Measurements from ENCODE around the gene ARSD.

The ARSD gene

GRCh38 chrX:2874222-2875135, 54.7 kb downstream of the ARSD start:
- H3K27me3 ChIP-seq (ENCODE audit: control insufficient read depth, insufficient read depth, low read length), result no peaks in the 10 kb centered on the region
- H3K36me3 ChIP-seq (ENCODE audit: control insufficient read depth, insufficient read depth, low read length), result no peaks in the 10 kb centered on the region
- H3K4me1 ChIP-seq (ENCODE audit: control insufficient read depth, insufficient read depth, low read length), result no peaks in the 10 kb centered on the region
- no peak for DNase-seq (ENCODE audit: low read depth, low spot score)
- no peaks in the 10 kb centered on the region for H3K9me3 ChIP-seq (ENCODE audit: control insufficient read depth, insufficient read depth, low read length)
- H3K27ac ChIP-seq (ENCODE audit: low read length), result no peak overlapping the region
- no CpG with 5 or more reads among the region's 5 CpGs for WGBS (ENCODE audit: insufficient coverage, insufficient read length)
- no peak overlapping the region for H3K4me3 ChIP-seq (ENCODE audit: low read length)

- H3K4me1 ChIP-seq (ENCODE audit: control insufficient read depth, insufficient read depth, low read length), result no peaks in the 10 kb centered on the region
- no peaks in the 10 kb centered on the region for H3K9me3 ChIP-seq (ENCODE audit: control insufficient read depth, insufficient read depth, low read length)
- no peaks in the 10 kb centered on the region for H3K36me3 ChIP-seq (ENCODE audit: control insufficient read depth, insufficient read depth, low read length)
- no CpG with 5 or more reads among the region's 7 CpGs for WGBS (ENCODE audit: insufficient coverage, insufficient read length)
- H3K4me3 ChIP-seq (ENCODE audit: low read length), result no peak overlapping the region
- no peaks in the 10 kb centered on the region for H3K27me3 ChIP-seq (ENCODE audit: control insufficient read depth, insufficient read depth, low read length)
- DNase-seq (ENCODE audit: low read depth, low spot score), result no peak
- no peak overlapping the region for H3K27ac ChIP-seq (ENCODE audit: low read length)
Observed at GRCh38 chrX:2872671-2873277, 56.4 kb downstream of the ARSD start.

- Histone ChIP-seq H3K27ac (ENCODE audit: low read length) (no peak overlapping the region), H3K4me3 (ENCODE audit: low read length) (no peak overlapping the region), H3K4me1 (ENCODE audit: control insufficient read depth, insufficient read depth, low read length) (no peaks in the 10 kb centered on the region), H3K27me3 (ENCODE audit: control insufficient read depth, insufficient read depth, low read length) (no peaks in the 10 kb centered on the region), H3K36me3 (ENCODE audit: control insufficient read depth, insufficient read depth, low read length) (no peaks in the 10 kb centered on the region), H3K9me3 (ENCODE audit: control insufficient read depth, insufficient read depth, low read length) (no peaks in the 10 kb centered on the region)
- no peak for DNase-seq (ENCODE audit: low read depth, low spot score)
- no CpG with 5 or more reads among the region's 2 CpGs for WGBS (ENCODE audit: insufficient coverage, insufficient read length)
Observed at GRCh38 chrX:2871831-2872230, 57.3 kb downstream of the ARSD start.

- Histone ChIP-seq H3K9me3 (ENCODE audit: control insufficient read depth, insufficient read depth, low read length) (no peaks in the 10 kb centered on the region), H3K27ac (ENCODE audit: low read length) (no peak overlapping the region), H3K4me1 (ENCODE audit: control insufficient read depth, insufficient read depth, low read length) (no peaks in the 10 kb centered on the region), H3K36me3 (ENCODE audit: control insufficient read depth, insufficient read depth, low read length) (no peaks in the 10 kb centered on the region), H3K4me3 (ENCODE audit: low read length) (no peak overlapping the region), H3K27me3 (ENCODE audit: control insufficient read depth, insufficient read depth, low read length) (no peaks in the 10 kb centered on the region)
- no peak for DNase-seq (ENCODE audit: low read depth, low spot score)
Observed at GRCh38 chrX:2870650-2871049, 58.5 kb downstream of the ARSD start.

GRCh38 chrX:2867206-2867605, 61.9 kb downstream of the ARSD start:
- Histone ChIP-seq H3K36me3 (ENCODE audit: control insufficient read depth, insufficient read depth, low read length) (no peaks in the 10 kb centered on the region), H3K4me3 (ENCODE audit: low read length) (no peak overlapping the region), H3K4me1 (ENCODE audit: control insufficient read depth, insufficient read depth, low read length) (no peaks in the 10 kb centered on the region), H3K27ac (ENCODE audit: low read length) (no peak overlapping the region), H3K27me3 (ENCODE audit: control insufficient read depth, insufficient read depth, low read length) (no peaks in the 10 kb centered on the region), H3K9me3 (ENCODE audit: control insufficient read depth, insufficient read depth, low read length) (no peaks in the 10 kb centered on the region)
- no peak for DNase-seq (ENCODE audit: low read depth, low spot score)
- no CpG with 5 or more reads among the region's 7 CpGs for WGBS (ENCODE audit: insufficient coverage, insufficient read length)

GRCh38 chrX:2863646-2864045, 65.5 kb downstream of the ARSD start:
- no peaks in the 10 kb centered on the region for H3K36me3 ChIP-seq (ENCODE audit: control insufficient read depth, insufficient read depth, low read length)
- WGBS (ENCODE audit: insufficient coverage, insufficient read length), result no CpG with 5 or more reads among the region's 6 CpGs
- H3K4me1 ChIP-seq (ENCODE audit: control insufficient read depth, insufficient read depth, low read length), result no peaks in the 10 kb centered on the region
- no peak for DNase-seq (ENCODE audit: low read depth, low spot score)
- H3K9me3 ChIP-seq (ENCODE audit: control insufficient read depth, insufficient read depth, low read length), result no peaks in the 10 kb centered on the region
- no peaks in the 10 kb centered on the region for H3K27me3 ChIP-seq (ENCODE audit: control insufficient read depth, insufficient read depth, low read length)
- no peak overlapping the region for H3K4me3 ChIP-seq (ENCODE audit: low read length)
- no peak overlapping the region for H3K27ac ChIP-seq (ENCODE audit: low read length)

- no CpG with 5 or more reads among the region's 9 CpGs for WGBS (ENCODE audit: insufficient coverage, insufficient read length)
- Histone ChIP-seq H3K27ac (ENCODE audit: low read length) (no peak overlapping the region), H3K36me3 (ENCODE audit: control insufficient read depth, insufficient read depth, low read length) (no peaks in the 10 kb centered on the region), H3K4me1 (ENCODE audit: control insufficient read depth, insufficient read depth, low read length) (no peaks in the 10 kb centered on the region), H3K9me3 (ENCODE audit: control insufficient read depth, insufficient read depth, low read length) (no peaks in the 10 kb centered on the region), H3K27me3 (ENCODE audit: control insufficient read depth, insufficient read depth, low read length) (no peaks in the 10 kb centered on the region), H3K4me3 (ENCODE audit: low read length) (no peak overlapping the region)
- no peak for DNase-seq (ENCODE audit: low read depth, low spot score)
Observed at GRCh38 chrX:2862404-2862803, 66.7 kb downstream of the ARSD start.

GRCh38 chrX:2859197-2859797, 69.8 kb downstream of the ARSD start:
- no peaks in the 10 kb centered on the region for H3K9me3 ChIP-seq (ENCODE audit: control insufficient read depth, insufficient read depth, low read length)
- DNase-seq (ENCODE audit: low read depth, low spot score), result no peak
- H3K36me3 ChIP-seq (ENCODE audit: control insufficient read depth, insufficient read depth, low read length), result peaks cover 4% of the 10 kb centered on the region; the same call in 1 of the 2 replicates
- WGBS (ENCODE audit: insufficient coverage, insufficient read length), result no CpG with 5 or more reads among the region's 1 CpG
- no peaks in the 10 kb centered on the region for H3K4me1 ChIP-seq (ENCODE audit: control insufficient read depth, insufficient read depth, low read length)
- no peak overlapping the region for H3K4me3 ChIP-seq (ENCODE audit: low read length)
- no peaks in the 10 kb centered on the region for H3K27me3 ChIP-seq (ENCODE audit: control insufficient read depth, insufficient read depth, low read length)
- no peak overlapping the region for H3K27ac ChIP-seq (ENCODE audit: low read length)

- DNase-seq (ENCODE audit: low read depth, low spot score), result no peak
- Histone ChIP-seq H3K36me3 (ENCODE audit: control insufficient read depth, insufficient read depth, low read length) (peaks cover 4% of the 10 kb centered on the region; the same call in 1 of the 2 replicates), H3K27ac (ENCODE audit: low read length) (no peak overlapping the region), H3K4me3 (ENCODE audit: low read length) (no peak overlapping the region), H3K4me1 (ENCODE audit: control insufficient read depth, insufficient read depth, low read length) (no peaks in the 10 kb centered on the region), H3K9me3 (ENCODE audit: control insufficient read depth, insufficient read depth, low read length) (no peaks in the 10 kb centered on the region), H3K27me3 (ENCODE audit: control insufficient read depth, insufficient read depth, low read length) (no peaks in the 10 kb centered on the region)
- WGBS (ENCODE audit: insufficient coverage, insufficient read length), result no CpG with 5 or more reads among the region's 3 CpGs
Observed at GRCh38 chrX:2857566-2857965, 71.6 kb downstream of the ARSD start.

- H3K36me3 ChIP-seq (ENCODE audit: control insufficient read depth, insufficient read depth, low read length), result peaks cover 4% of the 10 kb centered on the region; the same call in 1 of the 2 replicates
- no CpG with 5 or more reads among the region's 2 CpGs for WGBS (ENCODE audit: insufficient coverage, insufficient read length)
Observed at GRCh38 chrX:2855761-2856160, 73.4 kb downstream of the ARSD start.

More at GRCh38 chrX:2855761-2856160, 73.4 kb downstream of the ARSD start:
- no peaks in the 10 kb centered on the region for H3K4me1 ChIP-seq (ENCODE audit: control insufficient read depth, insufficient read depth, low read length)
- no peak overlapping the region for H3K27ac ChIP-seq (ENCODE audit: low read length)
- no peak for DNase-seq (ENCODE audit: low read depth, low spot score)
- no peaks in the 10 kb centered on the region for H3K9me3 ChIP-seq (ENCODE audit: control insufficient read depth, insufficient read depth, low read length)
- H3K4me3 ChIP-seq (ENCODE audit: low read length), result no peak overlapping the region
- H3K27me3 ChIP-seq (ENCODE audit: control insufficient read depth, insufficient read depth, low read length), result no peaks in the 10 kb centered on the region
